Thyroid gland (tissue), 4 donors: ENCODE data around the gene CYSTM1. TPM values are rescaled to one million over a fixed set of nuclear protein-coding genes. Genes with fewer than 3 reads are reported as not detected.
A peak's percentile ranks its signal among the peaks of the same experiment; 100 is the strongest.

ENCODE experiments used
- DNase-seq, 2 donors: peaks; one replicate each; pipeline ENCODE4 v3.0.0-alpha.2; 2019
- H3K27ac ChIP-seq, 3 donors: fragments of 200-600 bp; sonication (generic); 1 replicate in 2 of 3; 2 replicates in 1 of 3; pipeline ENCODE4 v1.5.1; 2016 to 2019; ENCODE audit warnings: mild to moderate bottlenecking in 1 of 3, moderate library complexity in 1 of 3
- H3K27me3 ChIP-seq: fragments of 200-600 bp; sonication (generic); one replicate; pipeline ENCODE4 v1.5.1; 2019
- H3K36me3 ChIP-seq, 2 donors: fragments of 200-600 bp; sonication (generic); one replicate each; pipeline ENCODE4 v1.5.1; 2016 to 2019
- H3K4me1 ChIP-seq, 2 donors: fragments of 200-600 bp; sonication (generic); one replicate each; pipeline ENCODE4 v1.5.1; 2017 to 2019
- H3K4me3 ChIP-seq, 3 donors: fragments of 200-600 bp; sonication (generic); replicated peaks in 1 of 3; 1 replicate in 2 of 3; 2 replicates in 1 of 3; pipeline ENCODE4 v1.5.1; 2016; ENCODE audit warnings: mild to moderate bottlenecking in 1 of 3
- H3K9me3 ChIP-seq: fragments of 200-600 bp; sonication (generic); one replicate; pipeline ENCODE4 v1.5.1; 2017
- POLR2A ChIP-seq, 2 donors: fragments of 450-650 bp; IDR thresholded peaks; one replicate each; pipeline ENCODE4 v1.6.1; 2017; ENCODE audit warnings: antibody characterized with exemption in 2 of 2, mild to moderate bottlenecking in 2 of 2, moderate library complexity in 1 of 2
- WGBS, 2 donors: methylation state at CpG; one replicate each; pipeline ENCODE4 v1.1.5; 2017; 5-methylcytosine and 5-hydroxymethylcytosine counted together
- intact Hi-C: fragments of 100-400 bp; cut with DNase I; formaldehyde crosslinking; loops from one replicate; pipeline ENCODE4 v1.15.1; 2023
- total RNA-seq, 4 donors: library from RNA; depleted of rRNA; stranded (reverse); fragments of >200 nt; gene quantifications; one replicate each; pipeline ENCODE4 v1.2.3, GENCODE V29; 2016
- TF ChIP-seq, protein P1 (sequence below), 6 experiments: fragments of 200-600 bp in 3 of 6; fragments of 450-650 bp in 3 of 6; sonication (generic) in 3 of 6; IDR thresholded peaks; one replicate each; pipeline ENCODE4 v1.5.1; 2016 to 2019; ENCODE audit warnings: antibody characterized with exemption in 6 of 6, mild to moderate bottlenecking in 2 of 6, inconsistent platforms in 1 of 6, moderate library complexity in 1 of 6

The CYSTM1 gene
- total RNA-seq, 4 donors from 2014 or later = 55.4 to 238 (median 112) TPM

DNA sequence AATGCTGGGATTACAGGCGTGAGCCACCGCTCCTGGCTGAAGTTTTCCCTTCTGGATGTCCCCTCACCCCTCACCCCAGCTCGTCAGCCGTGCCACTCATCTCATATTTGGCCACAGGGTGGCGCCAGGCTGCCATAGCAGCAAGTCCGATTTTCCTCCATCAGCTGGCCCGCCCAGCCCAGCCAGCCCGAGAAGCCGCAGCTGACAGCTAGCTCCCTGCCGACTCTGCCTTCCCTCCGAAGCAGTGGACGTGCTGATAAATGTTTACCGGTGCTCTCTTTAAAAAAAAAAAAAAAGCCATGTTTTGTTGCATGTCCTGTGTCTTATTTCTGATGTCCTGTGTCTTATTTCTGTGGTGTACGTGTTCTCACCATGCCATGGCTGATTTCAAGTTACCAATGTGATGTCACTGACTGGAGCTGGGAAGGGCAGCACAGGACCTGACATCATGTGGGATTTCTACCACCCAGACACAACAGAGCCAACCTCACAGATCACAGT is 69.6 kb downstream of the CYSTM1 start:
- Histone ChIP-seq H3K27me3 (no peaks in the 10 kb centered on the region), H3K9me3 (no peaks in the 10 kb centered on the region), H3K27ac (peak overlapping the region in 1 of 3 donors; percentile 58), H3K4me3 (no peak overlapping the region), H3K36me3 (no peaks in the 10 kb centered on the region), H3K4me1 (peaks cover 47 to 67% of the 10 kb centered on the region in 2 donors)
- intact Hi-C loops = loop anchor here (5.0 to 10.0 kb wide), 3 partner anchors 43 to 450 kb away; partner anchors contain the start of genes HARS1, HARS2 and HBEGF
- DNase-seq = peak; percentile 90 to 93
- no peak for TF ChIP-seq POLR2A (IDR thresholded peaks at IDR 0.05)
- TF ChIP-seq, protein P1, sequence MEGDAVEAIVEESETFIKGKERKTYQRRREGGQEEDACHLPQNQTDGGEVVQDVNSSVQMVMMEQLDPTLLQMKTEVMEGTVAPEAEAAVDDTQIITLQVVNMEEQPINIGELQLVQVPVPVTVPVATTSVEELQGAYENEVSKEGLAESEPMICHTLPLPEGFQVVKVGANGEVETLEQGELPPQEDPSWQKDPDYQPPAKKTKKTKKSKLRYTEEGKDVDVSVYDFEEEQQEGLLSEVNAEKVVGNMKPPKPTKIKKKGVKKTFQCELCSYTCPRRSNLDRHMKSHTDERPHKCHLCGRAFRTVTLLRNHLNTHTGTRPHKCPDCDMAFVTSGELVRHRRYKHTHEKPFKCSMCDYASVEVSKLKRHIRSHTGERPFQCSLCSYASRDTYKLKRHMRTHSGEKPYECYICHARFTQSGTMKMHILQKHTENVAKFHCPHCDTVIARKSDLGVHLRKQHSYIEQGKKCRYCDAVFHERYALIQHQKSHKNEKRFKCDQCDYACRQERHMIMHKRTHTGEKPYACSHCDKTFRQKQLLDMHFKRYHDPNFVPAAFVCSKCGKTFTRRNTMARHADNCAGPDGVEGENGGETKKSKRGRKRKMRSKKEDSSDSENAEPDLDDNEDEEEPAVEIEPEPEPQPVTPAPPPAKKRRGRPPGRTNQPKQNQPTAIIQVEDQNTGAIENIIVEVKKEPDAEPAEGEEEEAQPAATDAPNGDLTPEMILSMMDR (IDR thresholded peaks at IDR 0.05) = peak; percentile 61 to 94 (median 88)
- WGBS, 2 donors = 18 to 21% methylated on average over 14 of the region's 14 CpGs

DNA sequence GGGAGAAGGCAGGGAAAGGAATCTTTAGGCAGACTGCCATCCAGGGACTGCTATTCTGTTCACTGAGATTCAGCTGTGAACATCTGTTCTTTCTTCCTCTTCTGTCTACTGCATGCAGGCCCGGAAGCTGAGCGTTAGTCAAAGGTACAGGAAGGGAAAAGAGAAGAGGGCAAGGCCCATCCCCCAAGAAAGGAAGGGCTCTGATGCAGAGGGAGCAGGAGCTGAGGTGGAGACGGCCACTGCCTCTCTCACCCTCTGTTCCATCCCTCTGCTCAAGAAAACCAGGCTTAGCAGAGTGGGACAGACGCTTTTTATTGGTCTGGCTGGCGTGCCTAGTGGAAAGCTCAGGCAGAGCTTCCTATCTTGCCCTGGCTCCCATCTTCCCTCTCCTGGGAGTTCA is 70.4 kb downstream of the CYSTM1 start:
- no peaks in the 10 kb centered on the region for H3K9me3 ChIP-seq
- peaks cover 42 to 65% of the 10 kb centered on the region in 2 donors for H3K4me1 ChIP-seq
- no peaks in the 10 kb centered on the region for H3K36me3 ChIP-seq
- WGBS, 2 donors = 75 to 92% methylated on average over 5 of the region's 5 CpGs
- no peaks in the 10 kb centered on the region for H3K27me3 ChIP-seq
- no peak overlapping the region for H3K27ac ChIP-seq
- TF ChIP-seq POLR2A (IDR thresholded peaks at IDR 0.05) = no peak
- TF ChIP-seq, protein P1 (IDR thresholded peaks at IDR 0.05) = no peak
- DNase-seq = no peak
- no peak overlapping the region for H3K4me3 ChIP-seq
- intact Hi-C loops = loop anchor here (5.0 to 10.0 kb wide), 2 partner anchors 42 to 449 kb away; partner anchors contain the start of genes HARS1 and HARS2

DNA sequence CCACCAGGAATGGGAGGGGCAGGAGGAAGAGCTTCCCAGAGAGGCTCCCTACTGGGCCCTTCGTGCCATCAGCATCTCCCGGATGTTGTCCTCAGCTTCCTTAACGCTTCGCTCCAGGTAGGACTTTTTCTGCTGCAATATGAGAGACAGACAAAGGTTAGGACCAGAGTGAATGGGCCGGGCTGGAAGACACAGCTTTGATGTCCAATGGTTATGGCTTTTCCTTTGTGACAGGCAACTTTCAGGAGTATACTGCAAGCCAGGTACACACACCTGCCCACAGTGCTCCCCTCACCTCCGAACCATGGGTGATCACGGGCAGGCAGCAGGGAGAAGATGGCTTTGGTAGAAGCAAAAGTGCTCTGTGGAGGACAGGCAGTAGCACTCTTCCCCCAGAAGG is 70.9 kb downstream of the CYSTM1 start:
- intact Hi-C loops = loop anchor here (5.0 to 10.0 kb wide), 2 partner anchors 41 to 449 kb away; partner anchors contain the start of genes HARS1 and HARS2
- no peak for DNase-seq
- H3K4me1 ChIP-seq = peaks cover 36 to 63% of the 10 kb centered on the region in 2 donors

DNA sequence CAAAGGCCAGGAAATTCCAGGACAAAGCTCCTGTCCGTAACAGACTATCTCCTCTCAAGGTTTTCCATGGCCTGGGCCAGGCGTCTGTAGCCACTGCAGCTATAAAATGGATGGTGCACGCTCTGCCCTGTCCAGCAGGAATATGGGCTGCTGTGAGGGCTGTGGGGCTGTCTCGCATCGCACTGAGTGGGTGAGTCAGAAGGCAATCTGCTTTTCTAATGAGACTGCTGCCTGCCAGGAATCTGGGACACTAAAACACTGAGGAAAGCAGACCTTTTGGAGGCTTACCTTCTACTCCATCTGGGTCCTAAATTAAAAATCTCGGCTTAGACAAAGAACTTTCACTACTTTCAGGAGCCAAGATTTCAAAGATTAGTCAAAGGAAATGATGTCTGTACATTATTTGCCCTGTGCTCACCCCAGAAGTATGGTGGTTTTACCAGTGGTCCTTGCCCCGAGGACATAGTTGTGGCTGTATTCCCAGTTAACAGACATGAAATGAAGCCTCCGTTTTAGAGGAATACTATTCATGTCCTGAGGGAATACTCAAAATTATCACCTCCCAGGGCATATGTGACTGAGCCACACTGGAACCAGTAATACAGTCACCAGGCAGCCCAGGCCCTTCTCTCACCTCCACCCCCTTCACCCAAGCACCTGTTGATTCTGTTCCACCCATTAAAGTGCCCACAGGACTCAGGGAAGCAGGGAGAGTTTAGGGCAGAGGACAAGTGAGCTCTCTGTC is 71.6 kb downstream of the CYSTM1 start:
- no peak overlapping the region for H3K4me3 ChIP-seq
- H3K36me3 ChIP-seq = no peaks in the 10 kb centered on the region
- peak overlapping the region in 1 of 3 donors; percentile 51 for H3K27ac ChIP-seq
- WGBS, 2 donors = 72 to 77% methylated on average over 8 of the region's 8 CpGs
- intact Hi-C loops = loop anchor here (5.0 to 10.0 kb wide), 2 partner anchors 41 to 448 kb away; partner anchors contain the start of genes HARS1 and HARS2
- DNase-seq = no peak
- no peaks in the 10 kb centered on the region for H3K27me3 ChIP-seq
- H3K9me3 ChIP-seq = no peaks in the 10 kb centered on the region
- TF ChIP-seq, protein P1 (IDR thresholded peaks at IDR 0.05) = no peak
- TF ChIP-seq POLR2A (IDR thresholded peaks at IDR 0.05) = no peak
- peaks cover 30 to 62% of the 10 kb centered on the region in 2 donors for H3K4me1 ChIP-seq

More for the DNA sequence above, 70.9 kb downstream of the CYSTM1 start:
- H3K27ac ChIP-seq = peak overlapping the region in 1 of 3 donors; percentile 51
- no peaks in the 10 kb centered on the region for H3K9me3 ChIP-seq
- TF ChIP-seq, protein P1 (IDR thresholded peaks at IDR 0.05) = no peak
- no peak for TF ChIP-seq POLR2A (IDR thresholded peaks at IDR 0.05)
- no peaks in the 10 kb centered on the region for H3K36me3 ChIP-seq
- no peaks in the 10 kb centered on the region for H3K27me3 ChIP-seq
- H3K4me3 ChIP-seq = no peak overlapping the region
- WGBS, 2 donors = 89 to 90% methylated on average over 7 of the region's 7 CpGs

DNA sequence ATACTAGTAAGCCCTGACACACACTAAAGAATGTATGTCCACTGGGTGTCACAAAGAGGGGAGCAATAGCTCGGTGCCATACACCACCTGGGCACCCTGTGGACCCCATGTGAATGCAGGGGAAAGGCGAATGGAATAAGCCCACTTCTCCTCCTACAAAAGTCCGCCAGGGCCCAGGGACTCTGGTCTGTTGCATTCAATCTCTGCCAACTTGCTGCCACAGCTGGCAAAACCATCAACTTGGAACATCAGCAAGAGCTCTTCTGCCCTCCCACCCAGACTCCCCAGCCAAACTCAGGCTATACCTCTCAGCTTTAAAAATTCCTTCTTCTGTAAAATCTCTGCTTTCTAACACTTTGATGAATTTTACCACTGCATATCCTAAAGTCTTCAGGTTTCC is 73.4 kb downstream of the CYSTM1 start:
- TF ChIP-seq, protein P1 (IDR thresholded peaks at IDR 0.05) = no peak
- no peak for TF ChIP-seq POLR2A (IDR thresholded peaks at IDR 0.05)
- Histone ChIP-seq H3K36me3 (no peaks in the 10 kb centered on the region), H3K9me3 (no peaks in the 10 kb centered on the region), H3K27me3 (no peaks in the 10 kb centered on the region), H3K4me1 (peaks cover 19 to 62% of the 10 kb centered on the region in 2 donors), H3K4me3 (no peak overlapping the region), H3K27ac (no peak overlapping the region)
- WGBS, 2 donors = 71 to 80% methylated on average over 3 of the region's 3 CpGs
- no peak for DNase-seq
- intact Hi-C loops = loop anchor here (5.0 to 10.0 kb wide), 2 partner anchors 39 to 446 kb away; partner anchors contain the start of genes HARS1 and HARS2
